NT2/D1 (cell line): ENCODE results near the gene BCAS4.

Experiments used
- DNase-seq: peaks from one replicate; pipeline ENCODE4 v3.0.0-alpha.2; 2011; ENCODE audit warnings: low read depth, low spot score
- H3K27me3 ChIP-seq: 2 replicates; pipeline ENCODE4 v1.6.0; 2011; ENCODE audit warnings: mild to moderate bottlenecking; ENCODE audit not compliant: insufficient read length, insufficient read depth
- H3K36me3 ChIP-seq: 2 replicates; pipeline ENCODE4 v1.6.1; 2011; ENCODE audit warnings: mild to moderate bottlenecking, low read length, mixed read lengths; ENCODE audit not compliant: insufficient read depth, insufficient read length
- H3K4me1 ChIP-seq: 2 replicates; pipeline ENCODE4 v1.5.1; 2011; ENCODE audit not compliant: insufficient read depth, insufficient read length
- H3K4me3 ChIP-seq: 2 replicates; pipeline ENCODE4 v1.5.1; 2011; ENCODE audit warnings: low read depth; ENCODE audit not compliant: insufficient read length
- H3K9ac ChIP-seq: 2 replicates; pipeline ENCODE4 v1.6.0; 2011; ENCODE audit warnings: low read depth; ENCODE audit not compliant: insufficient read length
- H3K9me3 ChIP-seq: 2 replicates; pipeline ENCODE4 v1.5.1; 2011; ENCODE audit warnings: mild to moderate bottlenecking, low read length; ENCODE audit not compliant: insufficient read depth
- SUZ12 ChIP-seq: IDR thresholded peaks from 2 replicates; pipeline ENCODE4 v1.6.1; 2011; ENCODE audit not compliant: insufficient read length, insufficient read depth; ENCODE audit errors: extremely low read depth
- YY1 ChIP-seq: IDR thresholded peaks from 2 replicates; pipeline ENCODE4 v1.6.1; 2011; ENCODE audit not compliant: insufficient read length, insufficient read depth
- ZNF274 ChIP-seq: IDR thresholded peaks from 2 replicates; pipeline ENCODE4 v1.6.1; 2011; ENCODE audit warnings: mild to moderate bottlenecking, low read depth, low read length

BCAS4 gene

GRCh38 chr20:50802289-50802688 is 7.4 kb downstream of the BCAS4 start:
- Histone ChIP-seq H3K9me3 (no peaks in the 10 kb centered on the region), H3K4me1 (no peaks in the 10 kb centered on the region), H3K27me3 (no peaks in the 10 kb centered on the region), H3K9ac (no peak overlapping the region), H3K36me3 (no peaks in the 10 kb centered on the region), H3K4me3 (no peak overlapping the region)
- no peak for TF ChIP-seq ZNF274
- no peak for TF ChIP-seq SUZ12
- no peak for TF ChIP-seq YY1
- DNase-seq: no peak

GRCh38 chr20:50804437-50805348 is 9.8 kb downstream of the BCAS4 start:
- no peaks in the 10 kb centered on the region for H3K4me1 ChIP-seq
- H3K4me3 ChIP-seq: no peak overlapping the region
- H3K9me3 ChIP-seq: no peaks in the 10 kb centered on the region
- TF ChIP-seq ZNF274: no peak
- no peak for TF ChIP-seq YY1
- TF ChIP-seq SUZ12: no peak
- no peak for DNase-seq
- no peak overlapping the region for H3K9ac ChIP-seq
- no peaks in the 10 kb centered on the region for H3K36me3 ChIP-seq
- no peaks in the 10 kb centered on the region for H3K27me3 ChIP-seq

GRCh38 chr20:50805349-50805684 is 10.5 kb downstream of the BCAS4 start:
- DNase-seq: no peak
- no peaks in the 10 kb centered on the region for H3K4me1 ChIP-seq
- H3K4me3 ChIP-seq: no peak overlapping the region
- H3K36me3 ChIP-seq: no peaks in the 10 kb centered on the region
- H3K9me3 ChIP-seq: no peaks in the 10 kb centered on the region
- no peaks in the 10 kb centered on the region for H3K27me3 ChIP-seq
- TF ChIP-seq SUZ12 (no peak), ZNF274 (no peak), YY1 (no peak)
- H3K9ac ChIP-seq: no peak overlapping the region

DNA sequence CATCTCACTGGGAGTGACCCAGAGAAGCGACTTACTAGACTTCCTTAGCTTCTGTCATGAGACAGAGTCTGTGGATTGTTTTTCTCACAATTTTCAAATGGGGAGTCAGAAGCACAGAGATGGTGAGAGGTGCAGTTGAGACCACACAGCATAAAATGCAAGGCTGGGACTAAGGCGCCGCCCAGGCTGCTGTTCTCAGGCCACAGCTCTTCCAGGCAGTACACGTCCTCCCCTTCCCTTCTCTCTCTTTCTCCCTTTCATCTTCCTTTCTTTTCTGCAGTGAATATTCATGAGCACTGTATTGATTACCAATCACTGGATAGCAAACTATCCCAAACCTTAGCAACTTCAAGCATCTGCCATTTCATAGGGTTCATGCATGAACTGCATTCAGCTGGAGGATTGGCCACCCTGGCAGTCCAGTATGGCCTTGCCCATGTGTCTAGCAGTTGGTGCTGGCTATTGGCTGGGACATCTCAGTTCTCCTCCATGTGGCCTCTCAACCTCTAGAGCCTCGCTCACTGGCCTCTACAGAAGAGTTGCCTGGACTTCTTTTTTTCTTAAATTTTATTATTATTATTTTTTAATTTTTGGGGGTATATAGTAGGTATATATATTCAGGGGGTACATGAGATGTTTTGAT is 11.4 kb downstream of the BCAS4 start:
- TF ChIP-seq SUZ12 (no peak), YY1 (no peak), ZNF274 (no peak)
- H3K9me3 ChIP-seq: no peaks in the 10 kb centered on the region
- no peak for DNase-seq
- H3K4me3 ChIP-seq: no peak overlapping the region
- no peaks in the 10 kb centered on the region for H3K36me3 ChIP-seq
- H3K4me1 ChIP-seq: no peaks in the 10 kb centered on the region
- no peaks in the 10 kb centered on the region for H3K27me3 ChIP-seq
- no peak overlapping the region for H3K9ac ChIP-seq

GRCh38 chr20:50810063-50810462 is 15.2 kb downstream of the BCAS4 start:
- H3K9me3 ChIP-seq: no peaks in the 10 kb centered on the region
- no peak overlapping the region for H3K9ac ChIP-seq
- peaks cover 2% of the 10 kb centered on the region for H3K4me1 ChIP-seq
- TF ChIP-seq SUZ12: no peak
- no peaks in the 10 kb centered on the region for H3K27me3 ChIP-seq
- DNase-seq: no peak
- H3K36me3 ChIP-seq: no peaks in the 10 kb centered on the region
- H3K4me3 ChIP-seq: no peak overlapping the region

DNA sequence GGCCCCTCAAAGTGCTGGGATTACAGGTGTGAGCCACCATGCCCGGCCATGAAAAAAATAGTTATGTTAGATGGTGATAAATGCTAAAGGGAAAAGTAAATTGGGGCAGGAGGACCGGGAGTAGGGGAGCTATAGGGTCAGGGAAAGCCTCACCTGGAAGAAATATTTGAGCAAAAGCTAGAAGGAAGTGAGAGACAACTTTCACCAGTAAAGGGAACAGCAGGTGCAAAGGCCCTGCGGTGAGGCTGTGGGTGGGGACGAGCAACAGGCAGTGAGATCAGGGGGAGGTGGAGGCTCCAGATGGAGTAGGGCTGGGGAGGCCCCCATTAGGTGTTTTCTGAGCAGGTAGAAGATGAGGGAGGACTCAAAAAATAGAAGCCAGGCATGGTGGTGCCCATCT is 16.0 kb downstream of the BCAS4 start:
- TF ChIP-seq YY1: no peak
- H3K36me3 ChIP-seq: no peaks in the 10 kb centered on the region
- H3K4me3 ChIP-seq: no peak overlapping the region
- no peaks in the 10 kb centered on the region for H3K27me3 ChIP-seq
- H3K9ac ChIP-seq: no peak overlapping the region
- H3K4me1 ChIP-seq: peaks cover 4% of the 10 kb centered on the region
- DNase-seq: no peak
- H3K9me3 ChIP-seq: no peaks in the 10 kb centered on the region

DNA sequence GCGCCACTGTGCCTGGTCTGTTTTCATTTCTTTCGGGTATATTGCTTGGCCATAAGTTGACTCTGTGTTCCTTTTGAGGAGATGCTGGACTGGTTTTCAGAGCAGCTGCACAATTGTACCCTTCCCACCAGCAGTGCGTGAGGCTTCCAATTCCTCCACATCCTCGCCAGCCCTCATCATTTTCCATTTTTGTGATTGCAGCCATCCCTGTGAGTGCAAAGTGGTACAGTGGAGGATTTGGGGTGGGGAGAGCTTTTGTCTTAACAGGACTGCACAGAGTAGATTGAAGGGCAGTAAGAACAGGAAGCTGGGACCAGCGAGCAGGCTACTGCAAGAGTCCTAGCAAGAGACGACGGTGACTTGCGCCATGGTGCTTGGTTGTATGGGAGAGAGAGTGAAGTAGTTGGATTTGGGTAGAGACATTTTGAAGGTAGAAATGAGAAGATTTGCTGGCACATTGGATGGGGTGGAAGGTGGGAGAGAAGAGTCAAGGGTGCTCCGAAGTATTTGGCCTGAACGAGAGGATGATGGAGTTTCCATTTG is 18.3 kb downstream of the BCAS4 start:
- H3K4me1 ChIP-seq: peaks cover 4% of the 10 kb centered on the region
- TF ChIP-seq SUZ12 (no peak), YY1 (no peak), ZNF274 (no peak)
- no peak for DNase-seq
- H3K9me3 ChIP-seq: no peaks in the 10 kb centered on the region
- no peak overlapping the region for H3K9ac ChIP-seq
- H3K27me3 ChIP-seq: no peaks in the 10 kb centered on the region
- no peaks in the 10 kb centered on the region for H3K36me3 ChIP-seq
- H3K4me3 ChIP-seq: no peak overlapping the region
